Loucy (cell line): ENCODE measurements around the gene VWA3A.

Experiments
- H2AFZ ChIP-seq: fragments of 200-600 bp; sonication (generic); 2 replicates; pipeline ENCODE4 v1.6.0; 2016; ENCODE audit warnings: antibody characterized with exemption, mild to moderate bottlenecking, low read length, moderate library complexity
- H3F3A ChIP-seq: fragments of 200-600 bp; 2 replicates; pipeline ENCODE4 v1.6.0; 2016; ENCODE audit warnings: antibody characterized with exemption, low read depth, mild to moderate bottlenecking
- H3K27me3 ChIP-seq: fragments of 200-600 bp; sonication (generic); 2 replicates; pipeline ENCODE4 v1.6.1; 2014; ENCODE audit warnings: low read length, mild to moderate bottlenecking; ENCODE audit not compliant: insufficient read depth, poor library complexity, severe bottlenecking
- H3K36me3 ChIP-seq: fragments of 200-600 bp; sonication (generic); 2 replicates; pipeline ENCODE4 v1.6.1; 2016; ENCODE audit warnings: low read length; ENCODE audit not compliant: insufficient read depth
- H3K4me1 ChIP-seq: fragments of 200-600 bp; sonication (generic); 2 replicates; pipeline ENCODE4 v1.5.1; 2014; ENCODE audit warnings: low read length, mild to moderate bottlenecking; ENCODE audit not compliant: insufficient read depth, poor library complexity, severe bottlenecking
- H3K4me2 ChIP-seq: fragments of 200-600 bp; sonication (generic); 2 replicates; pipeline ENCODE4 v1.6.0; 2014; ENCODE audit warnings: antibody characterized with exemption, low read length, low read depth, mild to moderate bottlenecking; ENCODE audit not compliant: poor library complexity, severe bottlenecking
- H3K4me3 ChIP-seq: fragments of 200-600 bp; sonication (generic); 2 replicates; pipeline ENCODE4 v1.5.1; 2014; ENCODE audit warnings: low read length, mild to moderate bottlenecking, mixed read lengths; ENCODE audit not compliant: poor library complexity, severe bottlenecking
- H3K79me2 ChIP-seq: fragments of 200-600 bp; sonication (generic); 2 replicates; pipeline ENCODE4 v1.6.1; 2014; ENCODE audit warnings: low read length; ENCODE audit not compliant: insufficient read depth
- H3K9ac ChIP-seq: fragments of 200-600 bp; sonication (generic); 2 replicates; pipeline ENCODE4 v1.6.0; 2014; ENCODE audit warnings: mild to moderate bottlenecking, low read depth, low read length, moderate library complexity; ENCODE audit not compliant: poor library complexity, severe bottlenecking
- H3K9me2 ChIP-seq: fragments of 200-600 bp; sonication (generic); replicated peaks from 2 replicates; pipeline ENCODE4 v1.6.1; 2016; ENCODE audit warnings: low read depth, low read length, mixed read lengths
- H3K9me3 ChIP-seq: fragments of 200-600 bp; sonication (generic); 2 replicates; pipeline ENCODE4 v1.6.1; 2014; ENCODE audit warnings: mild to moderate bottlenecking, antibody characterized with exemption, low read length, low read depth; ENCODE audit not compliant: insufficient read depth
- H4K20me1 ChIP-seq: fragments of 200-600 bp; sonication (generic); 2 replicates; pipeline ENCODE4 v1.6.0; 2014; ENCODE audit warnings: antibody characterized with exemption, low read length, mild to moderate bottlenecking; ENCODE audit not compliant: insufficient read depth, poor library complexity, severe bottlenecking
- EZH2phosphoT487 ChIP-seq: fragments of 200-600 bp; IDR thresholded peaks from 2 replicates; pipeline ENCODE4 v1.6.1; 2018; ENCODE audit warnings: antibody characterized with exemption, mild to moderate bottlenecking, moderate library complexity, borderline replicate concordance
- TF ChIP-seq, protein P1 (sequence below): fragments of 200-600 bp; sonication (generic); conservative IDR thresholded peaks from 2 replicates; pipeline ENCODE4 v1.5.1; 2014; ENCODE audit warnings: mild to moderate bottlenecking, antibody characterized with exemption, low read length

The VWA3A gene

DNA sequence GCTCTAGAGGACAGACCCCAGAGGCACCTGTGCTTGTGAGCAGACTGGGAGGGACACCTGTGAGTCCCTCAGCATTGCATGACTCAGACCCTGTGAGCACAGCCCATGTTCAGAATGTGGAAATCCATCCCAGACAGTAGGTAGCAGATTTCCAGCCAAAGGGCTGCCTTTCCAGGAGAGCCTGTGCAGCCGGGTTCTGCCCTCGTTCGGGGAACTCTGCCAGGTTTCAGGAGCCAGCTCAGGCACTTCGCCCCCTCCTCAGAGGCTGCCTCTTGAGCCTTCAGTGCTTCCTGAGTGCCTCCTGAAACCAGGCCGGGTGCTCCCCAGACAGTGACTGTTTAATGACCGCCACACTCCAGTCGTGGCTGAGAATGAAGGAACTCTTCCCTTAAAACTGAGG is 46.7 kb downstream of the VWA3A start:
- Histone ChIP-seq H3K9me3 (no peaks in the 10 kb centered on the region), H3K27me3 (no peaks in the 10 kb centered on the region), H3K4me1 (peaks cover 26% of the 10 kb centered on the region), H3K4me3 (no peak overlapping the region), H3F3A (no peaks in the 10 kb centered on the region), H3K4me2 (peak overlapping the region; percentile 56), H3K9ac (no peak overlapping the region), H3K79me2 (no peaks in the 10 kb centered on the region), H4K20me1 (no peaks in the 10 kb centered on the region), H2AFZ (no peak overlapping the region), H3K36me3 (no peaks in the 10 kb centered on the region), H3K9me2 (no peaks in the 10 kb centered on the region)
- no peak for TF ChIP-seq EZH2phosphoT487
- TF ChIP-seq, protein P1, sequence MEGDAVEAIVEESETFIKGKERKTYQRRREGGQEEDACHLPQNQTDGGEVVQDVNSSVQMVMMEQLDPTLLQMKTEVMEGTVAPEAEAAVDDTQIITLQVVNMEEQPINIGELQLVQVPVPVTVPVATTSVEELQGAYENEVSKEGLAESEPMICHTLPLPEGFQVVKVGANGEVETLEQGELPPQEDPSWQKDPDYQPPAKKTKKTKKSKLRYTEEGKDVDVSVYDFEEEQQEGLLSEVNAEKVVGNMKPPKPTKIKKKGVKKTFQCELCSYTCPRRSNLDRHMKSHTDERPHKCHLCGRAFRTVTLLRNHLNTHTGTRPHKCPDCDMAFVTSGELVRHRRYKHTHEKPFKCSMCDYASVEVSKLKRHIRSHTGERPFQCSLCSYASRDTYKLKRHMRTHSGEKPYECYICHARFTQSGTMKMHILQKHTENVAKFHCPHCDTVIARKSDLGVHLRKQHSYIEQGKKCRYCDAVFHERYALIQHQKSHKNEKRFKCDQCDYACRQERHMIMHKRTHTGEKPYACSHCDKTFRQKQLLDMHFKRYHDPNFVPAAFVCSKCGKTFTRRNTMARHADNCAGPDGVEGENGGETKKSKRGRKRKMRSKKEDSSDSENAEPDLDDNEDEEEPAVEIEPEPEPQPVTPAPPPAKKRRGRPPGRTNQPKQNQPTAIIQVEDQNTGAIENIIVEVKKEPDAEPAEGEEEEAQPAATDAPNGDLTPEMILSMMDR: no peak

DNA sequence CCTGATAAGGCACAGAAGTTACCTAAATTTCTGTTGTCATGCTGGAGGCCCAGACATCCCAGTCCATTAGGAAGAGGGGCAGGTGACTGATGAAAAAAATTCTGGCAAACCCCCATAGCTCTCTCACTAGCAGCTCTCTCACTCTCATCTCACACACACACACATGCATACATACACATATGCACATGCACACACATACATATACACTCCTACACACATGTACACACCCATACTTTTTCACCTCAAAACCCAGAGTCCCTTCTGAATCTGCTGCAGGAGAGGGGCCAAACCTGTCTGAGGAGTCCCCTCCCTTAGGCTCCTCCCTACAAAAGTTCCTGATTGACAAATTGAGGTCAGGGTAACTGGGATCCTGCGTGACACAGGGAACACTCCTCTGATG is 47.4 kb downstream of the VWA3A start:
- TF ChIP-seq, protein P1: no peak
- no peak for TF ChIP-seq EZH2phosphoT487
- Histone ChIP-seq H4K20me1 (no peaks in the 10 kb centered on the region), H2AFZ (no peak overlapping the region), H3K4me3 (no peak overlapping the region), H3K36me3 (no peaks in the 10 kb centered on the region), H3K4me1 (peaks cover 26% of the 10 kb centered on the region), H3F3A (no peaks in the 10 kb centered on the region), H3K27me3 (no peaks in the 10 kb centered on the region), H3K79me2 (no peaks in the 10 kb centered on the region), H3K9me2 (no peaks in the 10 kb centered on the region), H3K4me2 (no peak overlapping the region), H3K9ac (no peak overlapping the region), H3K9me3 (no peaks in the 10 kb centered on the region)

DNA sequence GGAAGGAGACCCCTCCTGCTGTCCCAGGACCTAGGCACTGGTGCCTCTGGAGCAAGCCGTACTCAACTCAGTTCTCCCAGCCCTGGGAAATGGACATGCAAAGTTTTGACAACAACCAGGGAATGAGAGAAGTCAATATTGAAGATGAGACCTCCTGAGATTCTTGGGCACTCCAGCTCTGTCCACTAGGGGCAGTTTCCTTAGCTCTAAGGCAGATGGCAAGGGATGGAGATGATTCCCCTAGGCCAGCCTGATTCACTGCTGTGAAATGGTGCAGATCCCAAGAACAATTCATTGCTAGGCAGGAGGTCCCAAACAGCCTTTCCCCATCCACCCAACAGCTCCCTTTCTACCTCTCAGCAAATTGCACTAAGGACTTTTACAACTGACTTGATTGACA is 49.4 kb downstream of the VWA3A start:
- H3K4me3 ChIP-seq: no peak overlapping the region
- no peaks in the 10 kb centered on the region for H3K36me3 ChIP-seq
- no peak overlapping the region for H3K9ac ChIP-seq
- H2AFZ ChIP-seq: no peak overlapping the region
- no peaks in the 10 kb centered on the region for H3K27me3 ChIP-seq
- TF ChIP-seq, protein P1: peak; percentile 72
- no peak for TF ChIP-seq EZH2phosphoT487
- no peaks in the 10 kb centered on the region for H3K9me3 ChIP-seq
- H4K20me1 ChIP-seq: no peaks in the 10 kb centered on the region
- no peaks in the 10 kb centered on the region for H3K9me2 ChIP-seq
- H3K4me2 ChIP-seq: no peak overlapping the region
- H3K4me1 ChIP-seq: peaks cover 22% of the 10 kb centered on the region
- no peaks in the 10 kb centered on the region for H3K79me2 ChIP-seq
- H3F3A ChIP-seq: no peaks in the 10 kb centered on the region
